Vagina (tissue), 2 donors: ENCODE results near the gene RIIAD1. TPM values are rescaled to one million over a fixed set of nuclear protein-coding genes. Genes with fewer than 3 reads are reported as not detected.

Source experiments
- DNase-seq, 2 donors: peaks; one replicate each; pipeline ENCODE4 v3.0.0-alpha.2; 2017; ENCODE audit errors: extremely low spot score in 2 of 2
- H3K27ac ChIP-seq: fragments of 200-600 bp; sonication (generic); one replicate; pipeline ENCODE4 v1.5.1; 2019
- H3K27me3 ChIP-seq: fragments of 200-600 bp; sonication (generic); one replicate; pipeline ENCODE4 v1.5.1; 2019
- H3K36me3 ChIP-seq, 2 donors: fragments of 200-600 bp; sonication (generic); one replicate each; pipeline ENCODE4 v1.5.1; 2017 to 2019
- H3K4me1 ChIP-seq: fragments of 200-600 bp; sonication (generic); one replicate; pipeline ENCODE4 v1.5.1; 2019
- H3K4me3 ChIP-seq, 2 donors: fragments of 200-600 bp; sonication (generic); 1 replicate in 1 of 2; 2 replicates in 1 of 2; pipeline ENCODE4 v1.5.1; 2016 to 2019
- H3K9me3 ChIP-seq: fragments of 200-600 bp; sonication (generic); one replicate; pipeline ENCODE4 v1.5.1; 2019
- POLR2A ChIP-seq, 2 donors: fragments of 450-650 bp; IDR thresholded peaks; one replicate each; pipeline ENCODE4 v1.6.1; 2017; ENCODE audit warnings: antibody characterized with exemption in 2 of 2, mild to moderate bottlenecking in 2 of 2, moderate library complexity in 2 of 2
- POLR2AphosphoS5 ChIP-seq, 2 donors: sonication (generic); formaldehyde crosslinking; IDR thresholded peaks; one replicate each; pipeline ENCODE4 v1.9.0; 2017; ENCODE audit warnings: antibody characterized with exemption in 2 of 2, mild to moderate bottlenecking in 2 of 2, low read depth in 1 of 2; ENCODE audit not compliant: insufficient read depth in 1 of 2
- intact Hi-C: fragments of 100-400 bp; cut with DNase I; formaldehyde crosslinking; loops from one replicate; pipeline ENCODE4 v1.15.1; 2023
- total RNA-seq: library from RNA; depleted of rRNA; stranded (reverse); fragments of >200 nt; gene quantifications from one replicate; pipeline ENCODE4 v1.2.3, GENCODE V29; 2016
- TF ChIP-seq, protein P1 (sequence below), 3 experiments: fragments of 450-650 bp in 2 of 3; fragments of 200-600 bp in 1 of 3; sonication (generic) in 1 of 3; IDR thresholded peaks; one replicate each; pipeline ENCODE4 v1.5.1; 2017 to 2019; ENCODE audit warnings: antibody characterized with exemption in 3 of 3, mild to moderate bottlenecking in 2 of 3, moderate library complexity in 2 of 3

Gene RIIAD1
- total RNA-seq, 1 donor from 2014 or later = not detected

DNA sequence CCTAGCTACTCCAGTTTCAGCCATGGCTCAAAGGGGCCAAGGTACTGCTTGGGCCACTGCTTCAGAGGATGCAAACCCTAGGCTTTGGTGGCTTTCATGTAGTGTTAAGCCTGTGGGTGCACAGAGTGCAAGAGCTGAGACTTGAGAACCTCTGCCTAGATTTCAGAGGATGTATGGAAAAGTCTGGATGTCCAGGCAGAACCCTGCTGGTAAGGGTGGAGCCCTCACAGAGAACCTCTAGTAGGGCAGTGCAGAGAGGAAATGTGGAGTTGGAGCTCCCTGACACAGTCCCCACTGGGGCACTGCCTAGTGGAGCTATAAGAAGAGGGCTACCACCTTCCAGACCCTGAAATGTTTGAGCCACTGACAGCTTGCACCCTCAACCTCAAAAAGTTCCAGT lies 16.2 kb downstream of the RIIAD1 start:
- Histone ChIP-seq H3K27me3 (no peaks in the 10 kb centered on the region), H3K4me3 (no peak overlapping the region), H3K9me3 (no peaks in the 10 kb centered on the region), H3K27ac (no peak overlapping the region), H3K36me3 (no peaks in the 10 kb centered on the region), H3K4me1 (no peaks in the 10 kb centered on the region)
- TF ChIP-seq POLR2AphosphoS5 (IDR thresholded peaks at IDR 0.05; ENCODE audit: insufficient read depth in 1 of 2, low read depth in 1 of 2) = no peak
- TF ChIP-seq, protein P1, sequence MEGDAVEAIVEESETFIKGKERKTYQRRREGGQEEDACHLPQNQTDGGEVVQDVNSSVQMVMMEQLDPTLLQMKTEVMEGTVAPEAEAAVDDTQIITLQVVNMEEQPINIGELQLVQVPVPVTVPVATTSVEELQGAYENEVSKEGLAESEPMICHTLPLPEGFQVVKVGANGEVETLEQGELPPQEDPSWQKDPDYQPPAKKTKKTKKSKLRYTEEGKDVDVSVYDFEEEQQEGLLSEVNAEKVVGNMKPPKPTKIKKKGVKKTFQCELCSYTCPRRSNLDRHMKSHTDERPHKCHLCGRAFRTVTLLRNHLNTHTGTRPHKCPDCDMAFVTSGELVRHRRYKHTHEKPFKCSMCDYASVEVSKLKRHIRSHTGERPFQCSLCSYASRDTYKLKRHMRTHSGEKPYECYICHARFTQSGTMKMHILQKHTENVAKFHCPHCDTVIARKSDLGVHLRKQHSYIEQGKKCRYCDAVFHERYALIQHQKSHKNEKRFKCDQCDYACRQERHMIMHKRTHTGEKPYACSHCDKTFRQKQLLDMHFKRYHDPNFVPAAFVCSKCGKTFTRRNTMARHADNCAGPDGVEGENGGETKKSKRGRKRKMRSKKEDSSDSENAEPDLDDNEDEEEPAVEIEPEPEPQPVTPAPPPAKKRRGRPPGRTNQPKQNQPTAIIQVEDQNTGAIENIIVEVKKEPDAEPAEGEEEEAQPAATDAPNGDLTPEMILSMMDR (IDR thresholded peaks at IDR 0.05) = no peak
- DNase-seq = no peak
- intact Hi-C loops = loop anchor here (10.0 kb wide), 1 partner anchor 203 kb away; no protein-coding TSS in a partner anchor

DNA sequence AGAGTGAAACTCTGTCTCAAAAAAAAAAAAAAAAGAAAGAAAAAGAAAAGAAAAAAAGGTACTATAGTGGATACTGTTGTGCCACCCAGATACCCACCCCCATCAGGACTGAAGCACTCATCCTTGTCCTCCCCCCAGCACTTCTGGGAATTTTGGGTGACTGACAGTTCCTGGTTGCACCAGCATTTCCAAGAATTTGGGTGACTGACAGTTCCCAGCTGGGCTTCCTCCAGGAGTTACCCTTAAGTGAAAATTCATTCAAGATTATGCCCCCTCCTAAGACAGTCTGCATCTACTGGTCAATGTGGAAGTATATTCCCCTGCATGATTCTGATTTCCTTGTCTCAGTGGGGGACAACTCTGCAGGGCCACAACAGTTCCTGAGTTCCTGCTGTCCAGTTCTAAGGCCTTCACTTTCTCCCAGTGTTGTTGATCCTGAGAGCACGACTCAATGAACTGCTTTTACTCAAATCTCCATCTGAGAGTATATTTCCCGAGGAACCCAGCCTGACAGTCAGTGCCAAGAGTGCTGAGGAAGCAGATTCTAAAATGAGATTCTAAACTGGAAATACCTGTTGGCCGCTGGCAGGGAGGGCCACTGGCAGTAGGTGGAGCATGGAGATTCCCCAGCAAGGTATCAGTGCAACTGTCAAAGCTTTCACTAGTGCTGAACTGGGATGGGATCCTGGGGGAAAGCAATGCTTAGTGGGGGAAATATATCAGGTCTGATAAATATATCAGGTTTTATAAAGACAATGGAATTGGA lies 18.5 kb downstream of the RIIAD1 start:
- no peak overlapping the region for H3K4me3 ChIP-seq
- intact Hi-C loops = loop anchor here (10.0 kb wide), 1 partner anchor 205 kb away; no protein-coding TSS in a partner anchor
- TF ChIP-seq POLR2AphosphoS5 (IDR thresholded peaks at IDR 0.05; ENCODE audit: insufficient read depth in 1 of 2, low read depth in 1 of 2) (peak in 1 of 2 donors; percentile 69), POLR2A (IDR thresholded peaks at IDR 0.05) (no peak)
- no peaks in the 10 kb centered on the region for H3K27me3 ChIP-seq
- H3K36me3 ChIP-seq = no peaks in the 10 kb centered on the region
- H3K4me1 ChIP-seq = no peaks in the 10 kb centered on the region
- peak in 1 of 2 donors; percentile 56 for DNase-seq
- H3K9me3 ChIP-seq = no peaks in the 10 kb centered on the region
- H3K27ac ChIP-seq = no peak overlapping the region

DNA sequence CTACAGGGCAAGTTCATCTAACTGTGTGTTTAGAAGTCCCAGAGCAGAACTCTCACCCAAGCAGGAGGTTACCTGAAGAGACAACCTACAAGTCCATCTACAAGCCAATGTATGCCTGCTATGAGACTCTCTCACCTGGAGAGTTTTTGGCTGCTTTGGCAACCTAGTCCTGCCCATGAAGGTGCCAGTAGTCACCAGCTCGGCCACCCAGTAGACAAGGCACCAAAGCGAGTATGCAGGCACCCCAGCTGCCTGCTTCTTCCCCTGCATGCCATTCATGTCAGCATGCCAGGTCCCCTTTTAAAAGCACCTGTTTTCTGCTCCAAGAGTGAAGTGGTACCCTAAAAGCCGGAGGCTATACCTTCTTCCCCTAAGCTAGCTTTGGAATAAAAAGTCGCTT lies 20.2 kb downstream of the RIIAD1 start:
- intact Hi-C loops = no loop called here
- DNase-seq = peak in 1 of 2 donors; percentile 52
- no peak for TF ChIP-seq POLR2A (IDR thresholded peaks at IDR 0.05)
- TF ChIP-seq POLR2AphosphoS5 (IDR thresholded peaks at IDR 0.05; ENCODE audit: insufficient read depth in 1 of 2, low read depth in 1 of 2) = no peak
- TF ChIP-seq, protein P1 (IDR thresholded peaks at IDR 0.05) = no peak

DNA sequence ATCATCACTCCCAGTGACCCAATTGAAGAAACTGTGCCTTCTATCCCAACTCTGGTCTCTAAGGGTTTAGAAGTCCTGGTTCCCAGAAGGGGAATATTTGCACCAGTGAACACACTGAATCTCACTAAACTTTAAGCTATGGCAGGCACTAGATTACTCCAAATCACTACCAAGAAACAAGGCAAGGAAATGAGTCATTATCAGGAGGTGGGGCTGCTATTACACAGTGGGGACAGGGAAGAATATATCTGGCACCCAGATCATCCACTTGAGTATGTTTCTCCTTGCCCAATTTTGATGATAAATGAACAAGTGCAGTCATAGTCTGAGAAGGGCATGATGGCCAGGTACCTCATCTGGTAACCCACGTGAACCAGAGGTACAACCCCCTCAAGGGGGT lies 35.0 kb downstream of the RIIAD1 start:
- Histone ChIP-seq H3K27ac (no peak overlapping the region), H3K4me3 (no peak overlapping the region), H3K4me1 (no peaks in the 10 kb centered on the region), H3K9me3 (no peaks in the 10 kb centered on the region), H3K36me3 (peaks cover 0 to 22% of the 10 kb centered on the region in 2 donors), H3K27me3 (no peaks in the 10 kb centered on the region)
- intact Hi-C loops = no loop called here
- TF ChIP-seq POLR2AphosphoS5 (IDR thresholded peaks at IDR 0.05; ENCODE audit: insufficient read depth in 1 of 2, low read depth in 1 of 2) (no peak), POLR2A (IDR thresholded peaks at IDR 0.05) (no peak)
- TF ChIP-seq, protein P1 (IDR thresholded peaks at IDR 0.05) = no peak
- no peak for DNase-seq

More for the DNA sequence above, 20.2 kb downstream of the RIIAD1 start:
- Histone ChIP-seq H3K4me3 (no peak overlapping the region), H3K27me3 (no peaks in the 10 kb centered on the region), H3K36me3 (no peaks in the 10 kb centered on the region), H3K9me3 (no peaks in the 10 kb centered on the region), H3K27ac (no peak overlapping the region), H3K4me1 (no peaks in the 10 kb centered on the region)

DNA sequence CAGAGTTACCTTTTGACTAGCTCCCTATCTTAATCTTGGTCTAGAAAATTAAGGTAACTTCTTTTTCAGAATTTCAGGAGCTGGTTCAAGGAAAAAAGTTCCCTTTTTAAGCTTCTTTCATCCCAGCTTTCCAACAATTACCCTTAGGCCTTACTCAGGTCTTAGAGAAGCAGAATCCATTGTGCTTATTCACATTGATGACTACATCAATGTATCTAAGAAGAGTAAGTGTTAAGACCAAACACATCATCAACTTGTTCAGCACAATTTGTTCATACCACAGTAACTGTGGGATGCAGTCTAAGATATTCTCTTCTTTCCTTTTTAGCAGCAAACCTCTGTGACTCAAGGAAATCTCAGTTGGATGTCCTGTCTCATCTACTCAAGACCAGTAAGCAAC lies 37.9 kb downstream of the RIIAD1 start:
- intact Hi-C loops = no loop called here
- Histone ChIP-seq H3K4me3 (no peak overlapping the region), H3K9me3 (no peaks in the 10 kb centered on the region), H3K4me1 (peaks cover 15% of the 10 kb centered on the region), H3K27ac (no peak overlapping the region), H3K27me3 (no peaks in the 10 kb centered on the region), H3K36me3 (peaks cover 0 to 28% of the 10 kb centered on the region in 2 donors)
- TF ChIP-seq, protein P1 (IDR thresholded peaks at IDR 0.05) = no peak
- TF ChIP-seq POLR2AphosphoS5 (IDR thresholded peaks at IDR 0.05; ENCODE audit: insufficient read depth in 1 of 2, low read depth in 1 of 2) (no peak), POLR2A (IDR thresholded peaks at IDR 0.05) (no peak)
- no peak for DNase-seq
